ENCODE results near the gene ATRNL1. TPM values are rescaled to one million over a fixed set of nuclear protein-coding genes. Genes with fewer than 3 reads are reported as not detected.

The ATRNL1 gene
- total RNA-seq, 4 donors from 2014 or later, result 0.93 to 19.0 (median 8.7) TPM

DNA sequence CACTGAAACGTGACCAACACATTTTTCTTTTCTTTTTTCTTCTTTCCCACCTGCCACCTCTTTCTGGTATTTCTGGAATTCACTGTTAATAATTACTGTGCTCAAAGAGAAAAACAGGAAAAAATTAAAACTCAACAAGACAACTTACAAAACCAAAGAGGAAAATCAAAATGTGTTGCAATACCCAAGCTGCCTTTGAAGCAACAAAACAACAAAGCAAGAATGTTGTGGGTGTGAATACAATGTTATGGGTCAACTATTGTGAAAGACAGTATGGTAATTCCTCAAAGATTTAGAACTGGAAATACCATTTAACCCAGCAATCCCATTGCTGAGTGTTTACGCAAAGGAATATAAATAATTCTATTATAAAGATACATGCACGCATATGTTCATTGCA lies 764.7 kb downstream of the ATRNL1 start:
- TF ChIP-seq POLR2A (IDR thresholded peaks at IDR 0.05) (no peak), EP300 (IDR thresholded peaks at IDR 0.05) (no peak), POLR2AphosphoS5 (IDR thresholded peaks at IDR 0.05) (no peak)
- TF ChIP-seq, protein P1, sequence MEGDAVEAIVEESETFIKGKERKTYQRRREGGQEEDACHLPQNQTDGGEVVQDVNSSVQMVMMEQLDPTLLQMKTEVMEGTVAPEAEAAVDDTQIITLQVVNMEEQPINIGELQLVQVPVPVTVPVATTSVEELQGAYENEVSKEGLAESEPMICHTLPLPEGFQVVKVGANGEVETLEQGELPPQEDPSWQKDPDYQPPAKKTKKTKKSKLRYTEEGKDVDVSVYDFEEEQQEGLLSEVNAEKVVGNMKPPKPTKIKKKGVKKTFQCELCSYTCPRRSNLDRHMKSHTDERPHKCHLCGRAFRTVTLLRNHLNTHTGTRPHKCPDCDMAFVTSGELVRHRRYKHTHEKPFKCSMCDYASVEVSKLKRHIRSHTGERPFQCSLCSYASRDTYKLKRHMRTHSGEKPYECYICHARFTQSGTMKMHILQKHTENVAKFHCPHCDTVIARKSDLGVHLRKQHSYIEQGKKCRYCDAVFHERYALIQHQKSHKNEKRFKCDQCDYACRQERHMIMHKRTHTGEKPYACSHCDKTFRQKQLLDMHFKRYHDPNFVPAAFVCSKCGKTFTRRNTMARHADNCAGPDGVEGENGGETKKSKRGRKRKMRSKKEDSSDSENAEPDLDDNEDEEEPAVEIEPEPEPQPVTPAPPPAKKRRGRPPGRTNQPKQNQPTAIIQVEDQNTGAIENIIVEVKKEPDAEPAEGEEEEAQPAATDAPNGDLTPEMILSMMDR (IDR thresholded peaks at IDR 0.05), result no peak
- H3K36me3 ChIP-seq, result no peaks in the 10 kb centered on the region
- no peak for ATAC-seq
- no peaks in the 10 kb centered on the region for H3K9me3 ChIP-seq
- H3K27ac ChIP-seq, result no peak overlapping the region
- H3K27me3 ChIP-seq, result no peaks in the 10 kb centered on the region
- no peaks in the 10 kb centered on the region for H3K4me1 ChIP-seq
- 60 to 72% methylated on average over 3 of the region's 3 CpGs for WGBS, 2 donors (ENCODE audit: low coverage in 1 of 2)
- no peak overlapping the region for H3K4me3 ChIP-seq

DNA sequence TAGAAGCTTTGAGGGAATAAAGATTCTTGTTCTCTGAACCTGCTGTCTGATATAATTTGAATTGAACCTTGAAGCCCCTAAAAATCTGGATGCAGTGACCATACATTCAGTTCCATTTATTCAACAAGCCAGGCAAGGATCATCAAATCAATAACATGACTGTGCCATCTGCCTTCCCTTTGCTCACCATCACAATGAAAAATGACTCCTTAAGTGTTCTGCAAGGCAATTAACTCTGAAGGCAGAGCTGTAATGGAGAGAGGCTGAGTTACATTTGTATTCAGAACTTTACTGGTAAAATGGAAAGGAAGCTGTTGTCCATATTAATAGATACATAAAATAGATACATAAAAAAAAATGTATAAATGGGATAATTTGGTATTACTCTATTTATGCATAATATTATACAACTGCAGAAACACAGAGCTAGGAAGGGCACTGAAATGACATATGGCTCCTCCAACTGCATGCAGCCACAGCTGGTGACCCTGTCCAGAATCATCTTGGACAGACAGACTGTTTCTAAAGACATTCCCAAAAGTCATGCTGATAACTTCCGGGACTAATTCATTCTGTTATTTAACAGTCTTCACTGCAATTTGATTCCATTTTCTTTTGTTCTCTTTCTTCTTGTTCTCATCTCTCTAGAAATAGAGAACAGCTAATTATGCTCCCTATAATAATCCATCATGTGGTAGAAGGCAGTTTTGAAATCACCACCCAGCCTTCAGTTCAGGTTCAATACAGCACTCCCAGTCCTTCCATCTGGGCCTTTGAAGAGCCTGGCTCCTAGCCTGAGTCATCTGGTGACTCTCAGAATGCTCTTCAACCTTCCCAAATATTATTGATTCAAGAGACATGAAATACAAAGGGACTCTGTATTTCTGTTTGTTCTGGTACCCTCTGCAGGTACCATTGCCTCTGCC lies 767.3 kb downstream of the ATRNL1 start:
- no peak overlapping the region for H3K27ac ChIP-seq
- WGBS, 2 donors (ENCODE audit: low coverage in 1 of 2), result 73 to 75% methylated on average over 1 of the region's 1 CpG
- H3K36me3 ChIP-seq, result no peaks in the 10 kb centered on the region
- no peak for ATAC-seq
- no peak overlapping the region for H3K4me3 ChIP-seq
- no peaks in the 10 kb centered on the region for H3K9me3 ChIP-seq
- no peaks in the 10 kb centered on the region for H3K27me3 ChIP-seq
- H3K4me1 ChIP-seq, result no peaks in the 10 kb centered on the region
- TF ChIP-seq, protein P1 (IDR thresholded peaks at IDR 0.05), result no peak
- TF ChIP-seq POLR2AphosphoS5 (IDR thresholded peaks at IDR 0.05) (no peak), EP300 (IDR thresholded peaks at IDR 0.05) (no peak), POLR2A (IDR thresholded peaks at IDR 0.05) (no peak)

- H3K4me3 ChIP-seq, result no peak overlapping the region
- H3K27me3 ChIP-seq, result no peaks in the 10 kb centered on the region
- ATAC-seq, result no peak
- no peak for TF ChIP-seq EP300 (IDR thresholded peaks at IDR 0.05)
- TF ChIP-seq POLR2AphosphoS5 (IDR thresholded peaks at IDR 0.05), result no peak
- TF ChIP-seq, protein P1 (IDR thresholded peaks at IDR 0.05), result no peak
- no peak for TF ChIP-seq POLR2A (IDR thresholded peaks at IDR 0.05)
- H3K9me3 ChIP-seq, result no peaks in the 10 kb centered on the region
- H3K27ac ChIP-seq, result no peak overlapping the region
- no peaks in the 10 kb centered on the region for H3K36me3 ChIP-seq
- H3K4me1 ChIP-seq, result no peaks in the 10 kb centered on the region
- 46 to 100% methylated on average over 2 of the region's 2 CpGs for WGBS, 2 donors (ENCODE audit: low coverage in 1 of 2)
These were observed 768.3 kb downstream of the ATRNL1 start for GRCh38 chr10:115861455-115861854.

GRCh38 chr10:115861864-115862263 lies 768.7 kb downstream of the ATRNL1 start:
- Histone ChIP-seq H3K36me3 (no peaks in the 10 kb centered on the region), H3K9me3 (no peaks in the 10 kb centered on the region), H3K27me3 (no peaks in the 10 kb centered on the region), H3K4me1 (no peaks in the 10 kb centered on the region), H3K27ac (no peak overlapping the region), H3K4me3 (no peak overlapping the region)
- 88 to 100% methylated on average over 1 of the region's 1 CpG for WGBS, 2 donors (ENCODE audit: low coverage in 1 of 2)
- no peak for TF ChIP-seq EP300 (IDR thresholded peaks at IDR 0.05)
- TF ChIP-seq POLR2AphosphoS5 (IDR thresholded peaks at IDR 0.05), result no peak
- no peak for TF ChIP-seq POLR2A (IDR thresholded peaks at IDR 0.05)
- TF ChIP-seq, protein P1 (IDR thresholded peaks at IDR 0.05), result no peak
- ATAC-seq, result no peak

- ATAC-seq, result no peak
- TF ChIP-seq EP300 (IDR thresholded peaks at IDR 0.05), result no peak
- TF ChIP-seq, protein P1 (IDR thresholded peaks at IDR 0.05), result no peak
- Histone ChIP-seq H3K27ac (no peak overlapping the region), H3K4me1 (no peaks in the 10 kb centered on the region), H3K4me3 (no peak overlapping the region), H3K27me3 (no peaks in the 10 kb centered on the region), H3K9me3 (no peaks in the 10 kb centered on the region), H3K36me3 (no peaks in the 10 kb centered on the region)
- 78 to 89% methylated on average over 1 of the region's 1 CpG for WGBS, 2 donors (ENCODE audit: low coverage in 1 of 2)
These were observed 773.0 kb downstream of the ATRNL1 start for GRCh38 chr10:115866174-115866573.
